ENCODE data around the gene GLRX. TPM values are rescaled to one million over a fixed set of nuclear protein-coding genes. Genes with fewer than 3 reads are reported as not detected.

The GLRX gene
- total and polyA plus RNA-seq, 2 of the 13 experiments (the other 11 are each of a cell fraction or from before 2014, with no cell fraction given), result 63.8 to 499 TPM

GRCh38 chr5:95842854-95843544 lies 20.5 kb upstream of the GLRX start (continued):
- TF ChIP-seq ZNF580 (CRISPR knock-in tag; IDR thresholded peaks at IDR 0.05; ENCODE audit: borderline replicate concordance, low read depth) (peak; percentile 31; the same call in 1 of the 2 replicates), ZFP91 (CRISPR knock-in tag; IDR thresholded peaks at IDR 0.05; ENCODE audit: borderline replicate concordance) (peak; percentile 64), FOXJ3 (CRISPR knock-in tag; IDR thresholded peaks at IDR 0.05; ENCODE audit: borderline replicate concordance) (0 out of 2 replicates have a peak, but pooled peaks have one; percentile 25), AHDC1 (CRISPR knock-in tag; IDR thresholded peaks at IDR 0.05; ENCODE audit: borderline replicate concordance) (0 out of 2 replicates have a peak, but pooled peaks have one; percentile 22), MIER2 (CRISPR knock-in tag; IDR thresholded peaks at IDR 0.05) (0 out of 2 replicates have a peak, but pooled peaks have one; percentile 25), ZEB1 (IDR thresholded peaks at IDR 0.05; ENCODE audit: insufficient replicate concordance, low read depth) (no peak), ELF1 (CRISPR knock-in tag; IDR thresholded peaks at IDR 0.05) (0 out of 2 replicates have a peak, but pooled peaks have one; percentile 22), ZFP36L2 (CRISPR knock-in tag; IDR thresholded peaks at IDR 0.05) (no peak), MEF2D (CRISPR knock-in tag; IDR thresholded peaks at IDR 0.05) (peak; percentile 42; the same call in 1 of the 2 replicates), BORCS8-MEF2B (CRISPR knock-in tag; IDR thresholded peaks at IDR 0.05) (peak; percentile 44; the same call in 1 of the 2 replicates), THAP7 (CRISPR knock-in tag; IDR thresholded peaks at IDR 0.05) (no peak), HMGXB4 (CRISPR knock-in tag; IDR thresholded peaks at IDR 0.05; ENCODE audit: borderline replicate concordance in 1 of 2, low read depth in 1 of 2) (peak; percentile 29 to 58; a peak in 2 of 4 replicates)

All from HepG2 (cell line).